Hematopoietic multipotent progenitor cell treated with erythropoietin and hydrocortisone succinate and interleukin-3 and kit ligand, for 15 days (in vitro differentiated cells): ENCODE measurements around the gene KCNAB1.
"Not testable (repeated sequence)": the region's sequence is repeated elsewhere in the genome, so short reads cannot be mapped to it uniquely, and the experiment has no call there.

Experiments
- DNase-seq: peaks from one replicate; pipeline ENCODE4 v3.0.0-alpha.2; 2015; ENCODE audit warnings: low spot score

Gene KCNAB1

GRCh38 chr3:156273111-156273694 is 152.8 kb downstream of the KCNAB1 start:
- DNase-seq = no peak

GRCh38 chr3:156274791-156275190 is 154.4 kb downstream of the KCNAB1 start:
- DNase-seq = no peak

DNA sequence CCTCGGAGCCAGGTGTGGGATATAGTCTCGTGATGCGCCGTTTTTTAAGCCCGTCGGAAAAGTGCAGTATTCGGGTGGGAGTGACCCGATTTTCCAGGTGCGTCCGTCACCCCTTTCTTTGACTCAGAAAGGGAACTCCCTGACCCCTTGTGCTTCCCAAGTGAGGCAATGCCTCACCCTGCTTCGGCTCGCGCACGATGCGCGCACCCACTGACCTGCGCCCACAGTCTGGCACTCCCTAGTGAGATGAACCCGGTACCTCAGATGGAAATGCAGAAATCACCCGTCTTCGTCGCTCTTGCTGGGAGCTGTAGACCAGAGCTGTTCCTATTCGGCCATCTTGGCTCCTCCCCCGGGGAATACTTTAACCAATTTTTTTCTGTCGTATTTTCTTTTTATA is 164.3 kb downstream of the KCNAB1 start:
- DNase-seq = not testable (repeated sequence)

GRCh38 chr3:156285626-156286025 is 165.2 kb downstream of the KCNAB1 start:
- DNase-seq = no peak

- no peak for DNase-seq
Observed at GRCh38 chr3:156290924-156291271, 170.5 kb downstream of the KCNAB1 start.

DNA sequence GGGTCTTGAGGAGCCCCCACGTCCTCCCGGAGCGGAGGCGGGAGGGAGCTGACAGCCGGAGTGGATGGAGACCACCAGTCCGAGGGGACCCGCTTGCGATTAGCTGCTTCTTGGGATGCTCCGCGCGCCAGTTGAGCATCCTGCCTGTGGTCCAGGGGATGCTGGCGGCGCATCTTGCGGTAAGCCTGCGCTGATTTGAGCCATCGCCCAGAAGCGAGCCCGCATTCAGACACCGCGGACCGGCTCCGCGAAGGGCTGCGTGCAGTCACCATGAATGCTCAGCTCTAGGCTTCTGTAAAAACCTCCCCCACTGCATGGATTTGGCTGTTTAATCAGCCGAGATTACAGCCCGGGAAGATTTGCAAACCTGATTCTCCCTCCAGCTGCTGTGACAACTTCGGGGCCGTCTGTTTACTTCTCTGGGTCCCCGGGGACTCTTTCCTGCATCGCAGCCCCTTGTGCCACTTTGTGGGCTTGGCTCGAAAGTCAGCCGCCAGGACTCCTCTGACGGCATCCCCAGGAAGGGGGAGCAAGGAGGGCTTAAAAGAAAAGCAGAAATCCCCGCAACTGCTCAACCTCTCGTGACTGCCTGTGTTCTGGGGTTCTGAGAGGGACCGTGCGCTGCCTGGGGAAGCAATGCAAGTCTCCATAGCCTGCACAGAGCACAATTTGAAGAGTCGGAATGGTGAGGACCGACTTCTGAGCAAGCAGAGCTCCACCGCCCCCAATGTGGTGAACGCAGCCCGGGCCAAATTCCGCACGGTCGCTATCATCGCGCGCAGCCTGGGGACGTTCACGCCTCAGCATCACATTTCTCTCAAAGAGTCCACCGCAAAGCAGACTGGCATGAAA is 171.1 kb downstream of the KCNAB1 start:
- DNase-seq = no peak

DNA sequence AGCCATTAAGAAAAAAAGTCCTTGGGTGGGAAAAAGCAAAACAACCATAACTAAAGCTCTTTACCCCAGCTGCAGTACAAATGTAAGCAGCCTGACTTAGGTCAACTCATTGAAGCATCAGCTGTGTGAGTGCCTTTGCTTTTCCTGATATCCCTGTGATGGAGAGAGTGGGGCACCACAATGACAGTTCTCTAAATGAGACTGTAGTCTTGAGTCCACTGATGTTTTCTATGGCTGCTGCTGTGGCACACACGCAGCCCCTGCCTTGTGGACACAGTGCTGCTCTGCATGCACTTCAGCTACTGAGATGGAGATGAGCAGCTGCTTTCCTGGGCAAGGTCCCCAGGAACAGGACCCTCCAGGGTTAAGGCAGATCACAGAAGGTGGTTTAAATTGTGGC is 173.2 kb downstream of the KCNAB1 start:
- no peak for DNase-seq

DNA sequence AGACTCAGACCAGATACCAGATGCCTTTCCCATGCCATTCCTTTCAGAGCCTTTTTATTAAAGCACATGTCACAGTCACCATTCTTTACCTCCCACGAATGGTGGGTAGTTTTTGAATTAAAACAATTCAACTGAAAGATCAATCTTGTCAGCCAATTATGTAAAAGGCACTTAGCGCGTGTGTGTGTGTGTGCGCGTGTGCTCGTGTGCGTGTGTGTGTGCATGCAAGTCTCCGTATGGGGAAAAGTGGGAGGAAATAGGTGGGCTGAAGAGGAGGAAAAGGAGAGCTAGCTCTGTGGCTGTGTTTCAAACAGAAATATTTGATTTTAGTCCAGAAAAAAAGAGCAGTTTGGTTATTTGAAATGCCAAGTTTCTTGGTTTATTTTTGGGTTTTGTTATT is 177.2 kb downstream of the KCNAB1 start:
- no peak for DNase-seq

- DNase-seq = no peak
Observed at GRCh38 chr3:156298014-156298413, 177.6 kb downstream of the KCNAB1 start.

GRCh38 chr3:156298938-156299337 is 178.6 kb downstream of the KCNAB1 start:
- no peak for DNase-seq

DNA sequence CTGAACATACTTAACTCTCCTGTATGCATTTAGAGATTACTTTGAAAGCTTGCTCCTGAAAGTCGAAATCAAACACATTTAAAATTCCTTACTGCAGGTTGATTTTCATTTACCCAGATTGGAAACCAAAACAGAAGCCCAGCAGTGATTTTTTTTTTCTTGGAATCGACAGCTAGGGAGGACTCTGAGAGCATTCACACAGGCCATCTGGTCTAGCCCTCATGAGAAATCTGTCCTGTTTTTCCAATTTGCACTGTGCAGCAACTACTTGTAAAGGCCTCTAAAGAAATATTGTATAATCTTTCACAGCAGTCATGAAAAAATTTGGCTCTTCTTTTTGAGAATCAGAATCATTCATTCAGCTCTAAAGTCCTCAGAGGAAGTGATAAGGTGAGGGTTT is 179.2 kb downstream of the KCNAB1 start:
- no peak for DNase-seq

GRCh38 chr3:156300371-156300770 is 180.0 kb downstream of the KCNAB1 start:
- DNase-seq = no peak

- DNase-seq = no peak
Observed at GRCh38 chr3:156300929-156301840, 180.8 kb downstream of the KCNAB1 start.

- DNase-seq = no peak
Observed at GRCh38 chr3:156303001-156303707, 182.8 kb downstream of the KCNAB1 start.

DNA sequence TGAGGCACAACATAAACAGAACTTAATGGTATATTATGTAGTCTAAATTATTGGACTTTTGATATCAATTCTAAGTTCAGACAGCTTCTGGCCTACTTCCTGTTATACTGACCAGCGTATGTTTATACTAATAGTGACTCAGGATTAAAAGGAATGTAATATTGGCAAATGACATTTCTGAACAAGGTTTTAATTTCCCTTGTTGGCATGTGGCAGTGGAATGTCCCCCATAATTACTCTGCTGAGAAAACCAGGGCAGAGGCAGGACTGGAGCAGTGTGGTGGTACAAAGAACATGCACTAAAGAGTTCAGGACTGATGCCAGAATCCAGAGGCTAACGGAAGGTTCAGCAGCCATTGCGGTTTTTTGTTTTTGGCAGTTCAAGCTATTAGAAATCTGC is 184.0 kb downstream of the KCNAB1 start:
- DNase-seq = no peak

DNA sequence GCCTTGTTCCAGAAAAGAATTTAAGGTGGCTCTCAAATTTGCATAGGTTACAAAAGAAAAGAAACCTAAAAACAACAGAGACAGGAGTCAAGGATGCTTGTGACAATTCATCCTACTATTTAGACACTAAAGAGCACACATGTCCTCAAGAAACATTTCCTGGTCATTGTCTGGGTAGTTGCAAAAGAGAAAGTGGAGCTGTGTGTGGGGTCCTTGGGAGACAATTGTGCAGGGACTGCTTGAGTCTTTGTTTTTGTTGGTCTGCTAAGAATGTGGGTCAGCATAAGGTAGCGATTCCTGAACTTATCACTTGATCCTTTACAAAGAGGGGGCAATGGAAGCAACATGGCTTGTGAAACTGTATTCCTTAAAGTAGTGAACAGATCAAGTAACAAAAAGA is 185.3 kb downstream of the KCNAB1 start:
- DNase-seq = no peak

DNA sequence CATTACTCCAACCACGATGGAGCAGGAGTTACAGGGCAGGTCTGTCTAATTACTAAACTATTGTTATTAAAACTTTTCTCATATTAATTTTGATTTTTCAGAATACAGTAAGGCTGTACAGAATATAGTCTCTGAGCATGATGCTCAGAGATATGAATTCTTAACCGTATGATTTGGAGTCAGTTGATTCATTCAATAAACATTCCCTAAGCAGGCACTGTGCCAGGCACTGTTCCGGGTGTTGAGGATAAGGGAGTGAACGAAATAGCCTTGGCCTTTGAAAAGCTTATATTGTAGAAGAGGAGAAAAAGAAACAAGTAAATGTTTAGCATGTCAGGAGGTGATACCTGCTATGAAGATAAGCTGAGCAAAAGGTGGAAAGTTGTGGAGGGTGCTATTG is 187.3 kb downstream of the KCNAB1 start:
- DNase-seq = no peak

DNA sequence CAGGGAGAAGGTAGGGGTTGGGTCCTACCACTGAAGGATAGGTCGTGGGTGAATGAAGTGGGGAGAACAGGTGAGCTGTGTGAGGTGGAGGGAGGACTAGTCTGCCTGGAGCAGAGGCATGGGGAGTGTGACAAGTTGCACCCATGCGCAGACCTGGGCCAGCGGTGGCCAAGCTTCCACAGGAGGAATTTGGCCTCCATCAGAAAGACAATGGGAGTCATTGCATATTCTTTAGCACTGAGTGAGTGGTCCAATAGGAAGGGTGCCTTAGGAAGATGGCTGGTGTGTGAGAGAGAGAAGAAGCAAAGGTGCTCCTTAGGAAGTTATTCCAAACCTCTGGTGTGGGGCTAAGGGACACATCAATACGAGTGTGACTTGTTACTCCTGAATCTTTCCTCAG is 191.1 kb downstream of the KCNAB1 start:
- DNase-seq = no peak

DNA sequence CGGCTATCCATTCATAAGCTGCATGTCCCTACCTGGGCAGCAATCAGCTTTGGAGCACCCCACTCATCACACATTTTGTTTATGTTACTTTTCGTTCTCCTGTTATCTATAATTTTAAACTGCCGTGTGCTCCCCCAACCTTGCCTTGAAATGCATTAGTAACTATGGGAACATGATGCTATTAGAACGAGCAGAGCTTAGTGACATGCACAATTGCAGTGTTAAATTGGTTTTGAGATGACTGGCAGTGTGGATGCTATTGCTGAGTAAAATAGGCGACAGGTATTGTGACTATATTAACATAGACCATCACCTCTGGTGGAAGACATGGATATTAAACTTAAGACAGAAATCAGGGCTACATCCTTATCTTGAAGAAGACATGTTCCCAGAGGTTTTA is 191.6 kb downstream of the KCNAB1 start:
- DNase-seq = no peak

- DNase-seq = no peak
Observed at GRCh38 chr3:156316076-156316475, 195.7 kb downstream of the KCNAB1 start.

GRCh38 chr3:156317462-156318074 is 197.2 kb downstream of the KCNAB1 start:
- DNase-seq = no peak

DNA sequence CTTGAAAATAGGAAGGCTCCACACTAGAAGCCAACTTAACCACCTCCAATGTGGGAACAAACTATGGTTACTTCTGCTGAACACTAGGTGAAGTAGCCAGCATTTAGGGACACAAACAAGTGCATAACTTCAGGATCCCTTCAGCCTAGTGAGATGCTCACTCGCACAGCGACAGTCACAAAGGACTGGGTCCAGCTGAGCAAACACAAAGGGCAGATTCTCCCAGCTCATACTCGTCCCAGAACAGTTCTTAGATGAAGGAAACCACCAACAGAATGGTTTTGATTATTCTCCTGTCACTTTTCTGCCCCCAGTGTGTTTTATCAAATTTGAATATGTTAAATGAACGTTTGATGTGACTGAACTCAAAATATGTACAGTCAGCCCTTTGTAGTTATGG is 201.6 kb downstream of the KCNAB1 start:
- DNase-seq = no peak
